ENCODE data around the gene POTEI. TPM values are rescaled to one million over a fixed set of nuclear protein-coding genes. Genes with fewer than 3 reads are reported as not detected.
"Not testable (repeated sequence)": the region's sequence is repeated elsewhere in the genome, so short reads cannot be mapped to it uniquely, and the experiment has no call there.

POTEI gene
- polyA plus RNA-seq, 12 donors: 0.04 to 59.2 (median 0.06) TPM; not detected in 3

DNA sequence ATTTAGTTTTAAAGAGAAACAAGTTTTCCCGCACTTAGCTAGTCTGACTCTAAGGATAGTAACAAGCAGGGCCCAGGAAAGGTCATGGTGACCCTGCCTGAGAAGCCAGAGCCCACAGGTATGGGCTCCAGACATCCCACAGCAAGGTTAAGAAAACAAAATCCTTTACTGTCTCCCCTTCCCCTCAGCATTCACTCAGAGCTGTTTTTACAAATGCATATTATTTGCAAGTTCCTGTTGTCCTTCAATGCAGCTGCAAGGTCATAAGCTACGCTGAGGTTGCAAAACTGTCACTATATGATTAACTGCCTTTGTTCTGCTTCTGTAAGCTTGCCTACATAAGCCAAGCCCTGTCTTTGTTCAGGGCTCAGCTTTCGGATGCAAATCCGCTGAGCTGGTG, 18.1 kb downstream of the POTEI start:
- not testable (repeated sequence) for DNase-seq

- DNase-seq: not testable (repeated sequence)
Observed at GRCh38 chr2:130455413-130455812, 53.7 kb downstream of the POTEI start.

- not testable (repeated sequence) for DNase-seq
Observed at GRCh38 chr2:130454712-130455083, 54.4 kb downstream of the POTEI start.

GRCh38 chr2:130453955-130454711, 55.0 kb downstream of the POTEI start:
- not testable (repeated sequence) for DNase-seq

GRCh38 chr2:130452897-130453296, 56.2 kb downstream of the POTEI start:
- not testable (repeated sequence) for DNase-seq

DNA sequence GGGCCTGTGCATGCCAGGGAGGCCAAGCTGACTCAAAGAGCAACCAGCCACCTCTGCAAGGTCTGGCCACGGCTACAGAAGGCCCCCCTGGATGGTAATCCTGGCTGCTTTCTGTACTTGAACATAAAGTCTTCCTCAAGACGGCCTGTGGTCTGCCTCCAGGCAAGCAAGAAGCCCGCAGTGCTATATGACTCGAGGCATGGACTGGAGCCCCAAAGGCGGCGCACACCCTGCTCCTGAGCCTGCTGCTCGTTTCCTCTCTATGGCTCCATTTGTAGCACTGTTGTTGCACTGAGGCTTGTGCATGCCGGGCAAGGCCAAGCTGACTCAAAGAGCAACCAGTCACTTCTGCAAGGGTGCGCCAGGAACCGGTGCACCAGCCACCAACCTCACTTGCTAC, 57.3 kb downstream of the POTEI start:
- not testable (repeated sequence) for DNase-seq

- DNase-seq: not testable (repeated sequence)
Observed at GRCh38 chr2:130451278-130451677, 57.9 kb downstream of the POTEI start.

GRCh38 chr2:130450366-130450765, 58.8 kb downstream of the POTEI start:
- DNase-seq: not testable (repeated sequence)

- DNase-seq: peak; percentile 15
Observed at GRCh38 chr2:130427631-130428030, 81.5 kb downstream of the POTEI start.

GRCh38 chr2:130418845-130419244, 90.3 kb downstream of the POTEI start:
- not testable (repeated sequence) for DNase-seq

GRCh38 chr2:130416693-130417092, 92.4 kb downstream of the POTEI start:
- DNase-seq: not testable (repeated sequence)

Other genes starting within 250 kb of the POTEI start
- 10 to 100 TPM in 11 of 12 donors, not detected in 1; 34.0 to 60.2 (median 38.5) TPM for gene IMP4, start 166.4 kb downstream of the POTEI start, polyA plus RNA-seq (ENCODE audit: insufficient read length in 12 of 12)
- 10 to 100 TPM in 11 of 12 donors, not detected in 1; 15.4 to 41.5 (median 18.8) TPM for gene PTPN18, start 153.3 kb downstream of the POTEI start, polyA plus RNA-seq (ENCODE audit: insufficient read length in 12 of 12)
- not detected for gene CFC1B, start 11.9 kb upstream of the POTEI start, polyA plus RNA-seq (ENCODE audit: insufficient read length in 12 of 12)
- gene CFC1, start 90.2 kb upstream of the POTEI start, polyA plus RNA-seq (ENCODE audit: insufficient read length in 12 of 12): under 1 TPM in 1 of 12 donors, not detected in 11; 0.17 TPM
- gene POTEJ, start 102.1 kb upstream of the POTEI start, polyA plus RNA-seq (ENCODE audit: insufficient read length in 12 of 12): 1 to 10 TPM in 1 of 12 donors, under 1 TPM in 1, not detected in 10; 0.06 to 8.1 TPM
- gene GPR148, start 219.7 kb upstream of the POTEI start, polyA plus RNA-seq (ENCODE audit: insufficient read length in 12 of 12): not detected
- gene AMER3, start 246.2 kb upstream of the POTEI start, polyA plus RNA-seq (ENCODE audit: insufficient read length in 12 of 12): under 1 TPM in 3 of 12 donors, not detected in 9; 0.01 to 0.12 (median 0.04) TPM

Measured in muscle of arm (tissue), 12 donors.